PC-9 (cell line): ENCODE data around the gene ASB1. TPM values are rescaled to one million over a fixed set of nuclear protein-coding genes. Genes with fewer than 3 reads are reported as not detected.

Source experiments
- BruUV-seq: library from RNA; stranded (reverse); fragments of 400-500 nt; replicated peaks from 2 replicates; lab custom pipeline; 2021; lab: Mats Ljungman, UMichigan
- CTCF ChIA-PET: fragments of 300-600 bp; sonication (Branson Sonifier 250); formaldehyde crosslinking; loops from one replicate; lab custom pipeline; 2022; ENCODE audit warnings: antibody characterized with exemption; lab: Charles Lee
- POLR2A ChIA-PET: fragments of 300-600 bp; sonication (Branson Sonifier 250); formaldehyde crosslinking; loops from one replicate; lab custom pipeline; 2022; ENCODE audit warnings: antibody characterized with exemption; ENCODE audit not compliant: unreplicated experiment; lab: Charles Lee
- DNase-seq, 2 experiments: peaks; one replicate each; pipeline versions ENCODE4 v3.0.0 to v3.0.0-alpha.2; 2015 to 2022; ENCODE audit warnings: mixed read lengths in 1 of 2
- H2AFZ ChIP-seq: fragments of 200-600 bp; sonication (generic); 2 replicates; pipeline ENCODE4 v1.8.1; 2017; ENCODE audit warnings: antibody characterized with exemption
- H3F3A ChIP-seq: fragments of 200-600 bp; sonication (generic); 2 replicates; pipeline ENCODE4 v1.8.1; 2017; ENCODE audit warnings: antibody characterized with exemption, mild to moderate bottlenecking, low read depth; ENCODE audit not compliant: insufficient read depth
- H3K27ac ChIP-seq: fragments of 200-600 bp; sonication (generic); 2 replicates; pipeline ENCODE4 v1.6.1; 2016; ENCODE audit warnings: mixed run types
- H3K27me3 ChIP-seq: fragments of 200-600 bp; sonication (generic); 2 replicates; pipeline ENCODE4 v1.6.1; 2016; ENCODE audit warnings: low read depth, mixed run types; ENCODE audit not compliant: insufficient read depth
- H3K36me3 ChIP-seq: fragments of 200-600 bp; sonication (generic); 2 replicates; pipeline ENCODE4 v1.6.1; 2016; ENCODE audit warnings: low read depth, mixed run types
- H3K4me1 ChIP-seq: fragments of 200-600 bp; sonication (generic); replicated peaks from 2 replicates; pipeline ENCODE4 v1.6.1; 2016; ENCODE audit warnings: mixed run types; ENCODE audit not compliant: insufficient read depth
- H3K4me2 ChIP-seq: fragments of 200-600 bp; sonication (generic); 2 replicates; pipeline ENCODE4 v1.6.1; 2017; ENCODE audit warnings: mixed run types
- H3K4me3 ChIP-seq: fragments of 200-600 bp; sonication (generic); 2 replicates; pipeline ENCODE4 v1.6.1; 2016; ENCODE audit warnings: mixed run types
- H3K79me2 ChIP-seq: fragments of 200-600 bp; sonication (generic); 2 replicates; pipeline ENCODE4 v1.6.1; 2017; ENCODE audit warnings: low read depth, mixed run types
- H3K9me2 ChIP-seq: fragments of 200-600 bp; sonication (generic); 2 replicates; pipeline ENCODE4 v1.8.1; 2017; ENCODE audit warnings: mild to moderate bottlenecking; ENCODE audit not compliant: insufficient read depth
- H3K9me3 ChIP-seq: fragments of 200-600 bp; sonication (generic); 2 replicates; pipeline ENCODE4 v1.8.1; 2016; ENCODE audit warnings: low read depth; ENCODE audit not compliant: insufficient read depth
- H4K20me1 ChIP-seq: fragments of 200-600 bp; sonication (generic); 2 replicates; pipeline ENCODE4 v1.8.1; 2017; ENCODE audit not compliant: insufficient read depth
- EZH2 ChIP-seq: fragments of 200-600 bp; sonication (generic); IDR thresholded peaks from 2 replicates; pipeline ENCODE4 v1.8.0; 2017; ENCODE audit warnings: antibody characterized with exemption, low read depth
- intact Hi-C: fragments of 100-400 bp; cut with micrococcal nuclease; formaldehyde crosslinking; loops from one replicate; pipeline ENCODE4 v1.10.0; 2022; ENCODE audit not compliant: unreplicated experiment
- total RNA-seq: library from RNA; stranded (reverse); gene quantifications from 2 replicates; pipeline ENCODE4 v1.2.3, GENCODE V29; 2021
- TF ChIP-seq, protein P1 (sequence below): fragments of 200-600 bp; sonication (generic); conservative IDR thresholded peaks from 2 replicates; pipeline ENCODE4 v1.6.1; 2017; ENCODE audit warnings: mixed run types, antibody characterized with exemption, mild to moderate bottlenecking, moderate library complexity

ASB1 gene
- total RNA-seq, 1 experiment from 2014 or later: 56.7 TPM

DNA sequence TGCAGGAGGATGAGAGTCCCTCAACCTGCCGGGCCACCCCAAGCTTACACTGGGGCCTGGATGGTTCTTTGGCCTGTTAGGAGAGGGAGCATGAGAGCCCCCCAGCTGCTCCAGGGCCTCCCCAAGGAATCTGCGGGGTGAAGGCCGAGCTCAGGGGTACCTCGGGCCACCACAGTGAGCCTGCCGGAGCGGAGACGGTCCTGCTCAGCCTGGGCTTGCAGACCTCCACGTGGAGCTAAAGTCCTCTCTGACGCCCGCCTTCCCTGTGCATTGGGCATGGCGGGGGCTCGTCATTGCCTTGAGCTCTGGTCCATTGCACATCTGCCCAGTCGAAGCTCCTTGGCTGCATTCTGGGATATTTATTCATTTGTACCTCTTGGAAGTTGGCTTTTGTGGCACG, 62.7 kb downstream of the ASB1 start:
- Histone ChIP-seq H2AFZ (no peak overlapping the region), H3K9me3 (no peaks in the 10 kb centered on the region), H4K20me1 (no peaks in the 10 kb centered on the region), H3K27me3 (peaks cover 72% of the 10 kb centered on the region), H3K27ac (no peak overlapping the region), H3K4me2 (no peak overlapping the region), H3F3A (peaks cover 15% of the 10 kb centered on the region; the same call in 1 of the 2 replicates), H3K9me2 (no peaks in the 10 kb centered on the region), H3K4me1 (no peaks in the 10 kb centered on the region), H3K4me3 (no peak overlapping the region), H3K79me2 (no peaks in the 10 kb centered on the region), H3K36me3 (no peaks in the 10 kb centered on the region)
- BruUV-seq: no TSS peak
- ChIA-PET POLR2A (no interaction called here), CTCF (no interaction called here)
- TF ChIP-seq, protein P1, sequence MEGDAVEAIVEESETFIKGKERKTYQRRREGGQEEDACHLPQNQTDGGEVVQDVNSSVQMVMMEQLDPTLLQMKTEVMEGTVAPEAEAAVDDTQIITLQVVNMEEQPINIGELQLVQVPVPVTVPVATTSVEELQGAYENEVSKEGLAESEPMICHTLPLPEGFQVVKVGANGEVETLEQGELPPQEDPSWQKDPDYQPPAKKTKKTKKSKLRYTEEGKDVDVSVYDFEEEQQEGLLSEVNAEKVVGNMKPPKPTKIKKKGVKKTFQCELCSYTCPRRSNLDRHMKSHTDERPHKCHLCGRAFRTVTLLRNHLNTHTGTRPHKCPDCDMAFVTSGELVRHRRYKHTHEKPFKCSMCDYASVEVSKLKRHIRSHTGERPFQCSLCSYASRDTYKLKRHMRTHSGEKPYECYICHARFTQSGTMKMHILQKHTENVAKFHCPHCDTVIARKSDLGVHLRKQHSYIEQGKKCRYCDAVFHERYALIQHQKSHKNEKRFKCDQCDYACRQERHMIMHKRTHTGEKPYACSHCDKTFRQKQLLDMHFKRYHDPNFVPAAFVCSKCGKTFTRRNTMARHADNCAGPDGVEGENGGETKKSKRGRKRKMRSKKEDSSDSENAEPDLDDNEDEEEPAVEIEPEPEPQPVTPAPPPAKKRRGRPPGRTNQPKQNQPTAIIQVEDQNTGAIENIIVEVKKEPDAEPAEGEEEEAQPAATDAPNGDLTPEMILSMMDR: no peak
- TF ChIP-seq EZH2: no peak
- no peak for DNase-seq
- intact Hi-C loops: no loop called here

DNA sequence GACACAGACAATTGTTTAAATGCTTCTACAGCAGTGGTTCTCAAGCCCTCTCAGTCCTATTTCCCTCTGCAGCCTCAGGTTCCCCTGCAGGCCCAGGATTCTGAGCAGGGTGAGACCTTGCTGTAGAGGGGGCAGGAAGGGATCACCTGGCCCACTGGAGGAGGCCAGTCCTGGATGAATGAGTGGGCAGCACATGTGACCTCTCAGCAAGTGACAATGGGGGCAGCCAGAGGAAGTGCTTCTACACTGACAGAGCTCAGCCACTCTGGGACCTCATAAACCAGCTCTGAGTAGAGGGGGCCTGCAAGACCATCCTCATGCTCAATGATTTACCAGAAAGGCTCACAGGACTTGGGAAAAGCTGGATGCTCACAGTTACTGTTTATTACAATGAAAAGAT, 63.2 kb downstream of the ASB1 start:
- no TSS peak for BruUV-seq
- Histone ChIP-seq H3K4me3 (no peak overlapping the region), H3K27ac (no peak overlapping the region), H4K20me1 (no peaks in the 10 kb centered on the region), H3K9me3 (no peaks in the 10 kb centered on the region), H3K79me2 (no peaks in the 10 kb centered on the region), H3K9me2 (no peaks in the 10 kb centered on the region), H3K4me2 (no peak overlapping the region), H3F3A (peaks cover 15% of the 10 kb centered on the region; the same call in 1 of the 2 replicates), H3K36me3 (no peaks in the 10 kb centered on the region), H3K4me1 (no peaks in the 10 kb centered on the region), H2AFZ (no peak overlapping the region), H3K27me3 (peaks cover 77% of the 10 kb centered on the region)
- no peak for TF ChIP-seq EZH2
- TF ChIP-seq, protein P1: no peak
- DNase-seq: no peak
- ChIA-PET POLR2A (no interaction called here), CTCF (no interaction called here)
- intact Hi-C loops: no loop called here

DNA sequence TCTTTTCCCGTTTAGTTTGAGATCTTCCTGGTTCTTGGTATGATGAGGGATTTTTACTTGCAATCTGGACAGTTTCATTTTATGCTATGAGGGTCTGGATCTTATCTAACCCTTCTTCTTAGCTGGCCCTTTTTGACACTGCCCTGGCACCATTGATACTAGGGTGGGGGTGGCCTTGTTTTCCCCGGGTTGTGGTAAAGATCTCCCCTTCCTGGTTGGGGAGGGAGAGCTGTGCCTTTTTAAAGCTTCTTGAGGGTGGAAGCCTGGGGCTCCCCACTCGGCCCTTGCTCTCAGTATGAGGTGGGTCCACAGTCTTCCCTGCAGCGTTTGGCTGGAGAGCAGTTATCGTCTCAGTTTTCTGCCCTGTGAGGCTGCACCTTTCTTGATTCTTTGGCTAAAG, 66.1 kb downstream of the ASB1 start:
- Histone ChIP-seq H3K27me3 (peaks cover 100% of the 10 kb centered on the region), H3K79me2 (no peaks in the 10 kb centered on the region), H2AFZ (no peak overlapping the region), H3K4me2 (no peak overlapping the region), H3K4me1 (no peaks in the 10 kb centered on the region), H3K9me2 (no peaks in the 10 kb centered on the region), H3K4me3 (no peak overlapping the region), H3K9me3 (no peaks in the 10 kb centered on the region), H3F3A (no peaks in the 10 kb centered on the region), H3K27ac (no peak overlapping the region), H4K20me1 (no peaks in the 10 kb centered on the region), H3K36me3 (no peaks in the 10 kb centered on the region)
- no peak for TF ChIP-seq EZH2
- TF ChIP-seq, protein P1: no peak
- ChIA-PET CTCF (no interaction called here), POLR2A (interaction anchor here (0.9 kb wide), 1 partner anchor 1526 kb away, joined by 7 read pairs; no protein-coding TSS in a partner anchor)
- intact Hi-C loops: no loop called here
- no TSS peak for BruUV-seq
- DNase-seq: no peak
